GM10266 (cell line): ENCODE measurements around the gene CYP2W1.
"Not testable (repeated sequence)": the region's sequence is repeated elsewhere in the genome, so short reads cannot be mapped to it uniquely, and the experiment has no call there.

ENCODE experiments used
- DNase-seq: peaks from one replicate; pipeline ENCODE4 v3.0.0; 2012; ENCODE audit errors: extremely low spot score
- TF ChIP-seq, protein P1 (sequence below): IDR thresholded peaks from 2 replicates; pipeline ENCODE4 v1.5.1; 2012; ENCODE audit warnings: mild to moderate bottlenecking, low read depth; ENCODE audit not compliant: control insufficient read depth, insufficient read depth; ENCODE audit errors: missing control alignments

CYP2W1 gene

DNA sequence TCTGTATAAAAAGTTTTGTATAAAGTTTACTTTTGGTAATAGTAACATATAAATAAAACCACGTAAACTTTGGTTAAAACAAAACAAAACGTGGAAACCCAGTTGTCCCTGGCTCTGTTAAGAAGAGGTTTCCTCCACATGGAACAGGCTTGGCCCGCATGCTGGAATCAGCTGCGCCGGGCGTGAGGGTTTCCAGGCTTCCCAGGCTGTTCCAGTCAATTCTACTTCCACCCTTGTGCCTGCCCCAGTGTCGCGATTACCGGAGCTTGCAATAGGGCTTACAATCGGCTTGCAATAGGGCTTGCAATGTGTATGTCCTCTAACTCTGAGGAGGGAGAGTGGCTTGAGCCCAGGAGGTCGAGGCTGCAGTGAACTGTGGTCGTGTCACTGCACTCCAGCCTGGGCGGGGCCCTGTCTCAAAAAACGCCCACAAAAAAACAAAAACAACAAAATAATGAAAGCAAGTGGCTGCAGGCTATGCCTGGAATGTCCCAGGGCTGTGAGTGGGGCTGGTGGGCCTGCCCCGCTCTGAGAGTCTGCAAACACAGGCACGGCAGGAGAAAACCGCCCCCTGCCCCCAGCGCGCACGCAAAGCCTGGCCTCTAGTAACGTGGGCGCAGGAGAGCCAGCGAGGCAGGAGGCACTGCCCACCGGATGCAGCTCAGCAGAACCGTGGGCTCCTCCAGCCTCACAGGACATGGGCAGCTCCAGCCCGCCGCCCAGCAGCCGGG, 16.3 kb downstream of the CYP2W1 start:
- TF ChIP-seq, protein P1, sequence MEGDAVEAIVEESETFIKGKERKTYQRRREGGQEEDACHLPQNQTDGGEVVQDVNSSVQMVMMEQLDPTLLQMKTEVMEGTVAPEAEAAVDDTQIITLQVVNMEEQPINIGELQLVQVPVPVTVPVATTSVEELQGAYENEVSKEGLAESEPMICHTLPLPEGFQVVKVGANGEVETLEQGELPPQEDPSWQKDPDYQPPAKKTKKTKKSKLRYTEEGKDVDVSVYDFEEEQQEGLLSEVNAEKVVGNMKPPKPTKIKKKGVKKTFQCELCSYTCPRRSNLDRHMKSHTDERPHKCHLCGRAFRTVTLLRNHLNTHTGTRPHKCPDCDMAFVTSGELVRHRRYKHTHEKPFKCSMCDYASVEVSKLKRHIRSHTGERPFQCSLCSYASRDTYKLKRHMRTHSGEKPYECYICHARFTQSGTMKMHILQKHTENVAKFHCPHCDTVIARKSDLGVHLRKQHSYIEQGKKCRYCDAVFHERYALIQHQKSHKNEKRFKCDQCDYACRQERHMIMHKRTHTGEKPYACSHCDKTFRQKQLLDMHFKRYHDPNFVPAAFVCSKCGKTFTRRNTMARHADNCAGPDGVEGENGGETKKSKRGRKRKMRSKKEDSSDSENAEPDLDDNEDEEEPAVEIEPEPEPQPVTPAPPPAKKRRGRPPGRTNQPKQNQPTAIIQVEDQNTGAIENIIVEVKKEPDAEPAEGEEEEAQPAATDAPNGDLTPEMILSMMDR, result no peak
- no peak for DNase-seq

DNA sequence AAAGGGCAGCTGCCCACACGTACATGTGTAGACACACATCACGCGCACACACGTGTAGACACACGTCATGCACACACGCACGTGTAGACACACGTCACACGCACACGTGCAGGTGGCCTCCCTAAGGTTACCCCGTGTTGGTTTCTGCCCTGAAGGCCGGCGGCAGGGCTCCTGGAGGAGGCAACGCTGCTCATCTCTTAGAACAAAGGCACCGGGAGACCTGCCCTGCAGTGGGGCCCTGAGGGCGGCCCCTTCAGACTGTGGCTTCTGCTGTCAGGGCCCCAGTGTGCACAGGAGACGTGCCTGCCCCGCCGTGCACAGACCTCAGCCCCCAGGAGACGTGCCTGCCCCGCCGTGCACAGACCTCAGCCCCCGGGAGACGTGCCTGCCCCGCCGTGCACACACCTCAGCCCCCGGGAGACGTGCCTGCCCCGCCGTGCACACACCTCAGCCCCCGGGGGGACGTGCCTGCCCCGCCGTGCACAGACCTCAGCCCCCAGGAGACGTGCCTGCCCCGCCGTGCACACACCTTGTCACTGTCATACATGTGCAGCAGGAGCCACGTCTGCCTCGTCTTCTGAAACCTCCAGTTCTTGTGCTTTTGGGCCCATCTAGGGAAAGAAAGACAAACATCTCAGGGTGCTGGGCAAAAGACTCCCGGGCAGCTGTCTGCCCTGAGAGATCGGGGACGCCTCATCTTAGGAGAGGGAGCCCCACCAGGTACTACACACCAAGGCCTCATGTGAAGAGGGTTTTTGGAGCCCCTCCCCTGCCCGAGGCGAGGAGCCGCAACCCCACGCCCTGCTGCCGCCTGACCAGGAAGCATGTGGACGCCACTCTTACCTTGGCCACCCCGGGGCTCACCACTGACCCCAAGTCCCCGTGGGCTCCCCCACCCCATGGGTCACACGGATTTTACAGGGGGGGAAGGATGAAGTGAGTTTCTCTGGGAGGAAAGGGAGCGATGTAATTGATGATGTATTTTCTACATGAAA, 17.3 kb downstream of the CYP2W1 start:
- DNase-seq, result no peak
- TF ChIP-seq, protein P1, result no peak

DNA sequence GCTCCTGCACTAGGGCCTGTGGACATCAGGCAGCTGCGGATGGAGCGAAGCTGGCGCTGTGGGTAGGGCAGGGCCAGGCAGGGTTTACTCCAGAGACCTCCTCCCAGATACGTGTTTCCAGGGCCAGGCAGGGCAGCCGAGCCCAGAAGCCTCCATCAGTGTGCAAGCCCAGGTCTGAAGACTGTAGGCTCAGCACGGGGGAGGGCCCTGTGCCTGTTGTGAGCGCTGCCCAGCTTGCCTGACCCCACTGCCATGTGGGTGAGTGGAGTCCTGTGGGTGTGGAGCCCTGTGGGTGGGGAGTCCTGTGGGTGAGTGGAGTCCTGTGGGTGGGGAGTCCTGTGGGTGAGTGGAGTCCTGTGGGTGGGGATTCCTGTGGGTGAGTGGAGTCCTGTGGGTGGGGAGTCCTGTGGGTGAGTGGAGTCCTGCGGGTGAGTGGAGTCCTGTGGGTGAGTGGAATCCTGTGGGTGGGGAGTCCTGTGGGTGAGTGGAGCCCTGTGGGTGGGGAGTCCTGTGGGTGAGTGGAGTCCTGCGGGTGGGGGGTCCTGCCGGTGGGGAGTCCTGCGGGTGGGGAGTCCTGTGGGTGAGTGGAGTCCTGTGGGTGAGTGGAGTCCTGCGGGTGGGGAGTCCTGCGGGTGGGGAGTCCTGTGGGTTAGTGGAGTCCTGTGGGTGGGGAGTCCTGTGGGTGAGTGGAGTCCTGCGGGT, 18.2 kb downstream of the CYP2W1 start:
- DNase-seq, result not testable (repeated sequence)

DNA sequence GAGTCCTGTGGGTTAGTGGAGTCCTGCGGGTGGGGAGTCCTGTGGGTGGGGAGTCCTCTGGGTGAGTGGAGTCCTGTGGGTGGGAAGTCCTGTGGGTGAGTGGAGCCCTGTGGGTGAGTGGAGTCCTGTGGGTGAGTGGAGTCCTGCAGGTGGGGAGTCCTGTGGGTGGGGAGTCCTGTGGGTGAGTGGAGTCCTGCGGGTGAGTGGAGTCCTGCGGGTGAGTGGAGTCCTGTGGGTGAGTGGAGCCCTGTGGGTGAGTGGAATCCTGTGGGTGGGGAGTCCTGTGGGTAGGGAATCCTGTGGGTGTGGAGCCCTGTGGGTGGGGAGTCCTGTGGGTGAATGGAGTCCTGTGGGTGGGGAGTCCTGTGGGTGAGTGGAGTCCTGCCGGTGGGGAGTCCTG, 19.0 kb downstream of the CYP2W1 start:
- DNase-seq, result not testable (repeated sequence)

DNA sequence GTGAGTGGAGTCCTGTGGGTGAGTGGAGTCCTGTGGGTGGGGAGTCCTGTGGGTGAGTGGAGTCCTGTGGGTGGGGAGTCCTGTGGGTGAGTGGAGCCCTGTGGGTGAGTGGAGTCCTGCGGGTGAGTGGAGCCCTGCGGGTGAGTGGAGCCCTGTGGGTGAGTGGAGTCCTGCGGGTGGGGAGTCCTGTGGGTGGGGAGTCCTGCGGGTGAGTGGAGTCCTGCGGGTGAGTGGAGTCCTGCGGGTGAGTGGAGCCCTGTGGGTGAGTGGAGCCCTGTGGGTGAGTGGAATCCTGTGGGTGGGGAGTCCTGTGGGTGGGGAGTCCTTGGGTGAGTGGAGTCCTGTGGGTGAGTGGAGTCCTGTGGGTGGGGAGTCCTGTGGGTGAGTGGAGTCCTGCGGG, 19.5 kb downstream of the CYP2W1 start:
- not testable (repeated sequence) for DNase-seq

DNA sequence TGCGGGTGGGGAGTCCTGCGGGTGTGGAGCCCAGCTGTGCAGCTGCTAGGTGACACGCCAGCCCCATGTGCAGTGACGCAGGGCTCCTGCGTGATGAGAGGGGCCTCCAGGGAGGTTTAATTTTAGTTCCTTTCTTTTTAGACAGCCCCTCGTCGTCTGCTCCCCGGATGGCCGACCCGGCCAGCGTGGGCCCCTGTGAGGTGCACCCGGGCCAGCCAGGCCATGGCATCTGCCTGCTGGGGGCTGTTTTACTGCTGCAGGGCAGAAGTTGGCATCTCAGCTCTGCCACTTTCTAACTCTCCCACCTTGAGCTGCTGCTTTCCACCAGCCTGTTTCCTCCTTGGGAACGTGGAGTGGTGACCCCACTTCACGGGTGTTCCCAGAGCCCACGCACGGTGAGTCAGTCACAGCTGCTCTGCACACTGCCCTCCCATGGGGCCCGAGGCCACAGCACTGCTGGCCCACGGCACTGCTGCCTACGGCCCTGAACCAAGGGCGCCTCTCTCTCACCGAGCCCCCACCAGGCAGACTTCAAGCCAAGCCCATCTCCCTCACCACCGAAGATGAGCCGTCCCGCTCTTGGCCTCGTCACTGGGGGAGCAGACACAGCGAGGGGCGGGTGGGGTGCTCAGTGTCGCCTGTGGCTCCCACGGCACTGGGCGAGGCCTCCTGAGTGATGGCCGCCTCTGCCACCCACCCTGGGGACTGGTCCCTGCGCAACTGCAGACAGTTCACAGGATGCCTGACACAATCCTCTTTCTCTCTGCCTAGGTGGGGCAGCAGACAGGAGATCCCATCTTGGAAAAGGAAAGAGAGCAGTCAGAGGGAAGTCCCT, 21.3 kb downstream of the CYP2W1 start:
- peak; percentile 79 for DNase-seq
- TF ChIP-seq, protein P1, result no peak

DNA sequence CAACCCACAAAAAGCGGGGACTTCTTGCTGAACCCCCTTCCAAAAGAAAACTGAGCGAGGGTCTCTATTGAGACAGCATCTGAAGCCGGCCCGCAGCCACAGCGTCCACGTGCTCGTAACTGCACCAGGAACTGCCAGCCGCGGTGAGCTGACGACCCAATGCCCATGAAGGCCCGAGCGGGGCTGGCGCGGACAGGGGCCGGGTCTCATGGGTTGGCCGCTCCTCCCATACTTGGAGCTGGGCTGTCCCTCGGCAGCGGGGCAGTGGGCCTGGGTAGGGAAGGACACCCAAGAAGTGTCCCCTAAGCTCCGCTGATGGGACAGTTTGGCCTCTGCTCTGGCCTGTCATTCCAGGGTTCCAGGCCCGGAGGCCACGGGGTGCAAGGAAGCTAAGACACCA, 22.3 kb downstream of the CYP2W1 start:
- TF ChIP-seq, protein P1, result no peak
- no peak for DNase-seq

DNA sequence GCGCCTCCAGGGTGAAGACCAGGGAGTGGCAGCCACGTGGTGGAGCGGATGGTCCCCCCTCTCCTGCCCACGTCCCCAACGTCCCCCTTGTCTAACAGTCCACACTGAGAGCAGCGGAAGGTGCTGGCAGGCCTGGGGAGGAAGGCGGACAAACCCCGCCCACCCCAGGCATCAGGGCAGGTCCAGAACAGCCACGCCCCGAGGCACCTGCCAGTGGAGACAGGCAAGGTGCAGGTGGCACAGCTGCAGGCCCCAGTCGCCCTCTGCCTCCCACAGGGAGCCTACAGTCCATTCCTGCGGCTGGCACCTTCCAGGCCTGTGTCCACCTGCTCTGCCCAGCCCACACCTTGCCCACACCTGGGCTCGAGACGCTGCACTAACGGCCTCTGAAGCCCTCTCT, 24.9 kb downstream of the CYP2W1 start:
- TF ChIP-seq, protein P1, result no peak
- no peak for DNase-seq
